ENCODE measurements around the gene NEGR1. TPM values are rescaled to one million over a fixed set of nuclear protein-coding genes. Genes with fewer than 3 reads are reported as not detected.

NEGR1 gene
- total and polyA plus RNA-seq, 4 donors: 0.08 to 0.14 (median 0.12) TPM; not detected in 1

DNA sequence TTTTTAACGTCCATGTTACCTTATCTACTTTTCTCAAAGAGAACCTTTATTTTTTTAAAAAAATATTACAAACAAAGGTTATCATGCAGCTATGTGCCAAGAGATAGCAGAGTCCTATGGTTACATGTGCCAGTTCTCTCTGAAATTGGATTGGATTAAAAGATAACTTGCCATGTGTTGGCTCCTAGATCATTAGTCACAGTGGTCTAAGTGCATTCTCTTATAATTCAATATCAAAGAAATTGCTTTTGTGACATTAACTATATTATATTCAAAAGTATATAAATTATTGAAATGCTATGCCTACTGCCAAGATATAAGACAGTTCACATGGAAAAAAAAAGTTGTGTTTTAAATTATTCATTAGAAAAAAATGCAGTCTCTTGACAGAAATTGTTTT, 494.2 kb downstream of the NEGR1 start:
- Histone ChIP-seq H3K4me3 (ENCODE audit: low read depth in 1 of 3, low read length in 3 of 3) (no peak overlapping the region), H3K27ac (ENCODE audit: low read depth in 1 of 2, low read length in 2 of 2) (no peak overlapping the region), H3K27me3 (ENCODE audit: control insufficient read depth in 4 of 4, insufficient read depth in 4 of 4, low read length in 3 of 4) (no peaks in the 10 kb centered on the region), H3K9ac (ENCODE audit: low read depth in 1 of 2, low read length in 2 of 2) (no peak overlapping the region), H3K9me3 (ENCODE audit: control insufficient read depth in 4 of 4, low read length in 3 of 4) (no peaks in the 10 kb centered on the region), H3K4me1 (ENCODE audit: control insufficient read depth in 4 of 4, insufficient read depth in 4 of 4, low read length in 3 of 4) (no peaks in the 10 kb centered on the region), H3K36me3 (ENCODE audit: control insufficient read depth in 4 of 4, insufficient read depth in 3 of 4, low read depth in 1 of 4, low read length in 3 of 4) (no peaks in the 10 kb centered on the region)
- DNase-seq (ENCODE audit: low spot score): no peak
- TF ChIP-seq TAF1 (conservative IDR thresholded peaks at IDR 0.05): no peak
- TF ChIP-seq, protein P1, sequence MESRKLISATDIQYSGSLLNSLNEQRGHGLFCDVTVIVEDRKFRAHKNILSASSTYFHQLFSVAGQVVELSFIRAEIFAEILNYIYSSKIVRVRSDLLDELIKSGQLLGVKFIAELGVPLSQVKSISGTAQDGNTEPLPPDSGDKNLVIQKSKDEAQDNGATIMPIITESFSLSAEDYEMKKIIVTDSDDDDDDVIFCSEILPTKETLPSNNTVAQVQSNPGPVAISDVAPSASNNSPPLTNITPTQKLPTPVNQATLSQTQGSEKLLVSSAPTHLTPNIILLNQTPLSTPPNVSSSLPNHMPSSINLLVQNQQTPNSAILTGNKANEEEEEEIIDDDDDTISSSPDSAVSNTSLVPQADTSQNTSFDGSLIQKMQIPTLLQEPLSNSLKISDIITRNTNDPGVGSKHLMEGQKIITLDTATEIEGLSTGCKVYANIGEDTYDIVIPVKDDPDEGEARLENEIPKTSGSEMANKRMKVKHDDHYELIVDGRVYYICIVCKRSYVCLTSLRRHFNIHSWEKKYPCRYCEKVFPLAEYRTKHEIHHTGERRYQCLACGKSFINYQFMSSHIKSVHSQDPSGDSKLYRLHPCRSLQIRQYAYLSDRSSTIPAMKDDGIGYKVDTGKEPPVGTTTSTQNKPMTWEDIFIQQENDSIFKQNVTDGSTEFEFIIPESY (IDR thresholded peaks at IDR 0.05): no peak
- TF ChIP-seq HNF4G (IDR thresholded peaks at IDR 0.05): no peak
- TF ChIP-seq FOXA1 (IDR thresholded peaks at IDR 0.05): no peak
- TF ChIP-seq, protein P2, sequence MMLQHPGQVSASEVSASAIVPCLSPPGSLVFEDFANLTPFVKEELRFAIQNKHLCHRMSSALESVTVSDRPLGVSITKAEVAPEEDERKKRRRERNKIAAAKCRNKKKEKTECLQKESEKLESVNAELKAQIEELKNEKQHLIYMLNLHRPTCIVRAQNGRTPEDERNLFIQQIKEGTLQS (IDR thresholded peaks at IDR 0.05): no peak
- no peak for TF ChIP-seq NR2F2 (IDR thresholded peaks at IDR 0.05)
- 46% methylated on average over 1 of the region's 1 CpG for WGBS

- 88% methylated on average over 1 of the region's 1 CpG for WGBS
- TF ChIP-seq JUND (IDR thresholded peaks at IDR 0.05): no peak
- no peak for TF ChIP-seq FOXA2 (IDR thresholded peaks at IDR 0.05)
- TF ChIP-seq, protein P1 (IDR thresholded peaks at IDR 0.05): no peak
- TF ChIP-seq CTCF (IDR thresholded peaks at IDR 0.05; ENCODE audit: low read depth, low read length, missing input control): no peak
- no peak for TF ChIP-seq FOXA1 (IDR thresholded peaks at IDR 0.05)
- TF ChIP-seq, protein P2 (IDR thresholded peaks at IDR 0.05): no peak
- TF ChIP-seq MAX (IDR thresholded peaks at IDR 0.05): no peak
- TF ChIP-seq SP1 (IDR thresholded peaks at IDR 0.05): no peak
- no peak for TF ChIP-seq HNF4A (conservative IDR thresholded peaks at IDR 0.05)
- TF ChIP-seq YY1 (IDR thresholded peaks at IDR 0.05): no peak
- TF ChIP-seq EGR1 (IDR thresholded peaks at IDR 0.05; ENCODE audit: low read depth in 2 of 2): no peak
- no peak for TF ChIP-seq NR2F2 (IDR thresholded peaks at IDR 0.05)
- TF ChIP-seq HNF4G (IDR thresholded peaks at IDR 0.05): no peak
- no peak for TF ChIP-seq RAD21 (IDR thresholded peaks at IDR 0.05)
- no peak for TF ChIP-seq RXRA (IDR thresholded peaks at IDR 0.05)
- no peak for TF ChIP-seq REST (IDR thresholded peaks at IDR 0.05)
- TF ChIP-seq TAF1 (conservative IDR thresholded peaks at IDR 0.05): no peak
- no peak overlapping the region for H3K9ac ChIP-seq (ENCODE audit: low read depth in 1 of 2, low read length in 2 of 2)
- H3K27ac ChIP-seq (ENCODE audit: low read depth in 1 of 2, low read length in 2 of 2): no peak overlapping the region
- H3K4me1 ChIP-seq (ENCODE audit: control insufficient read depth in 4 of 4, insufficient read depth in 4 of 4, low read length in 3 of 4): no peaks in the 10 kb centered on the region
- H3K27me3 ChIP-seq (ENCODE audit: control insufficient read depth in 4 of 4, insufficient read depth in 4 of 4, low read length in 3 of 4): no peaks in the 10 kb centered on the region
- no peaks in the 10 kb centered on the region for H3K36me3 ChIP-seq (ENCODE audit: control insufficient read depth in 4 of 4, insufficient read depth in 3 of 4, low read depth in 1 of 4, low read length in 3 of 4)
- no peak for DNase-seq (ENCODE audit: low spot score)
- no peaks in the 10 kb centered on the region for H3K9me3 ChIP-seq (ENCODE audit: control insufficient read depth in 4 of 4, low read length in 3 of 4)
- no peak overlapping the region for H3K4me3 ChIP-seq (ENCODE audit: low read depth in 1 of 3, low read length in 3 of 3)
Measured at GRCh38 chr1:71787699-71788098, 494.6 kb downstream of the NEGR1 start.
